Measurements from ENCODE around the gene AFAP1L1.

The AFAP1L1 gene

DNA sequence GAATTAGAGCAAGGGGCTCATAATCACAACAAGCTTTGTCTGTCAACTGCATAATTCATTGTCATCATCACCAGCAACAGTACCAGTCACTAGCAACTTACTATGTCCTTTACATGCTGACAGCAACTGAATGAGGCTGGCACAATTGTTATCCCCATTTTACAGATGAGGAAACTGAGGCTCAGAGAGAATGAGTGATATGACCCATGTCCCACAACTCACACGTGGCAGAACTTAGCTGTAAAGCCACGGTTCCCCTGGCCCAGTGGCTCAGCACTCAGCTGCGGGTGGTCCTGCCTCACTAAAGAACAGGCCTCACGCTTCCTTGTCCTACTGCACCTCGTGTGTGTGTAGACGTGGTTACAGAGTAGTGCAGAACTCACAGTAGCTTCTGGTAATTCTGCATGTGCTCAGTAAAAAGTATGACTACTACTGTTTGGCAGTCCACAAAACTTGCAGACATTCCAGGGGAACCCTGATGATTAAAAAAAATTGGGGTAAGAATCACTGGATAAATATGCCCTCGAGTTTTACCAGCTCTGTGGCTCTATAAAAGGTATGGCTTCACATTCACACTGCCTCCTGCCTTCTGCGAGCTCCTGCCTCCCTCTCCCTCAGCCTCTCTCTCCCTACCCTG lies 30.2 kb downstream of the AFAP1L1 start:
- WGBS, 2 experiments (ENCODE audit: insufficient coverage in 2 of 2) = 88 to 95% methylated on average over 6 to 8 of the region's 8 CpGs
- H3K4me3 ChIP-seq (ENCODE audit: extremely low read depth, insufficient read depth, low read length, poor library complexity, severe bottlenecking) = no peak overlapping the region
- H3K27ac ChIP-seq (ENCODE audit: low read depth, low read length, severe bottlenecking) = no peak overlapping the region
- no peaks in the 10 kb centered on the region for H3K9me3 ChIP-seq (ENCODE audit: control insufficient read depth, low read length)
- H3K4me1 ChIP-seq (ENCODE audit: control insufficient read depth, insufficient read depth, low read length, poor library complexity, severe bottlenecking) = peaks cover 6% of the 10 kb centered on the region
- H3K36me3 ChIP-seq (ENCODE audit: control insufficient read depth, insufficient read depth, low read length) = peaks cover 19% of the 10 kb centered on the region

DNA sequence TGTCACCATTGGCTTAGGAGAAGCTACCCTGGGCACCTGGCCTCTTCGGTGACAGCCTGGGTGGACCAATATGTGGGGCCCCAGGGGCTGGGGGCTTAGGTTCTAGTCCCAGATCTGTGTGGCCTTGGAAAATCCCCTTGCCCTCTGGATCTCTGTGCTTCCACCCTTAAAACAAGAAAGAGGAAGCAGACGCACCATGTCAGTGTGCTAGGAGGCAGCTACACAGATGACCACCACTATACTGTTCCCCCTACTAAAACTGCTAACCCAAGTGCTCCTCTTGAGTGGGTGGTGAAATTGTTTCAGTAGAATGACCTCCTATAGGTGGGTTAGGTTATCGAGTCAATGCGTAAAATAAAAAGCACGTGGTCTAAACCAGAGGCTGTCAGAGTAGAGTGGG lies 31.0 kb downstream of the AFAP1L1 start:
- 75 to 100% methylated on average over 1 of the region's 5 CpGs for WGBS, 2 experiments (ENCODE audit: insufficient coverage in 2 of 2)
- Histone ChIP-seq H3K4me3 (ENCODE audit: extremely low read depth, insufficient read depth, low read length, poor library complexity, severe bottlenecking) (no peak overlapping the region), H3K4me1 (ENCODE audit: control insufficient read depth, insufficient read depth, low read length, poor library complexity, severe bottlenecking) (peaks cover 6% of the 10 kb centered on the region), H3K36me3 (ENCODE audit: control insufficient read depth, insufficient read depth, low read length) (peaks cover 19% of the 10 kb centered on the region), H3K27ac (ENCODE audit: low read depth, low read length, severe bottlenecking) (no peak overlapping the region), H3K9me3 (ENCODE audit: control insufficient read depth, low read length) (no peaks in the 10 kb centered on the region)

DNA sequence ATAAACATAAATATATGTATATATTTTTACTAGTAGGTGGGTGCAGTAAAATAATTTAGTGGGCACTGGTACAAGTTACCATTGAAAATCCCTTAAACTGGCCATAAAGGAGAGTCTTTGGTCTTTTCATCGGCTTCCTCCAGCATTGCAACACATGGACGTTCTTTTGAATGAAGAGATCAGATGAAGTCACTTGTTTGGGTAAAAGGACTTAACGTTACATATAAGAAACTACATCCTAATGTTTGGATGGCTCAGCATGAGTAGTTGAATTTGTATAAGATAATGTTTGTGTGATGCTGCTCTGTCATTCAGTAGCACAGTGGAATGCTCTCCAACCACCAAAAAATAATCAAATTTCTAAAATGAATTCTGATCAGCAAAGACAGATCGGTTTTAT lies 31.6 kb downstream of the AFAP1L1 start:
- peaks cover 6% of the 10 kb centered on the region for H3K4me1 ChIP-seq (ENCODE audit: control insufficient read depth, insufficient read depth, low read length, poor library complexity, severe bottlenecking)
- no peak overlapping the region for H3K27ac ChIP-seq (ENCODE audit: low read depth, low read length, severe bottlenecking)
- no peaks in the 10 kb centered on the region for H3K9me3 ChIP-seq (ENCODE audit: control insufficient read depth, low read length)
- peaks cover 19% of the 10 kb centered on the region for H3K36me3 ChIP-seq (ENCODE audit: control insufficient read depth, insufficient read depth, low read length)
- 80% methylated on average over 1 of the region's 4 CpGs; no CpG with 5 or more reads in 1 of the 2 experiments for WGBS, 2 experiments (ENCODE audit: insufficient coverage in 2 of 2)
- no peak overlapping the region for H3K4me3 ChIP-seq (ENCODE audit: extremely low read depth, insufficient read depth, low read length, poor library complexity, severe bottlenecking)

DNA sequence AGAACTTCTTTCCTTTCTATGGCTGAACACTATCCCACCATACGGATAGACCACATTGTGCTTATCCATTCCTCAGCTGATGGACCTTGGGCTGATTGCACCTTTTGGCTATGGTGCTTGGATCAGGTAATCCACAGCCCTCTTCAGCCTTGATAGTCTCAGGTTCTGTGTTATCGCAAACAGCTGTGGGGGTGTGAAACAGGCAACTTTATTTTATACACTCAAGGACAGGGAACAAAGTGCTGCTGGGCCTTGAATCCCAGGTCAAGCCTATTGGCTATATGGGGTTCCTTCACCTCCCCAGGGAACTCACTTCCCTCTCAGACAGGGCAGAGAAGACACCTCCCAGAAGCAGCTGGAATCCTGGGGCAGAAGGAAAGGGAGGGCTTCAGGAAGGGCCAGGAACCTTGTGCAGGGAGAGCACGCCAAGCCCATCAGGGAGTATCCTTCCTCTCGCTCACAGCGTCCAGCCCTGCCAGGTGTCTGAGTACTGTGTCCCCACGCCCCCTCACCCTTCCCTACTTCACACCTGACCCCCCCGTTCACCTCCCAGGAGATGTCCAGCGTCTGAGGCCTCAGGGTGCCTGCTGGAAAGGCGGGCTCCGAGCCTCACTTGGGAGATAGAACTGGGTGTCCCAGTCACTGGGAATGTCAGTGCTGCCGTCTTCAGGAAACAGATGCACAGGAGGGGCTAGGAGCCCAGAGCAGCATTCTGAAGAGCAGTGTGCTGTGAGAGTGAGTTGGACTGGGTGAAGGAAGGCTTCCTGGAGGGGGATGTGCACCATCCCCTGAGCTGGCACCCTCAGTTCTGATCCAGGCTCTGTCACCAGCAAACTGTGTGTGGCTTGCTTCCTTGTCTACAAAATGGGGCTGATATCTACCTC lies 32.8 kb downstream of the AFAP1L1 start:
- H3K4me1 ChIP-seq (ENCODE audit: control insufficient read depth, insufficient read depth, low read length, poor library complexity, severe bottlenecking) = peaks cover 2% of the 10 kb centered on the region
- H3K9me3 ChIP-seq (ENCODE audit: control insufficient read depth, low read length) = no peaks in the 10 kb centered on the region
- no peak overlapping the region for H3K27ac ChIP-seq (ENCODE audit: low read depth, low read length, severe bottlenecking)
- 90 to 95% methylated on average over 2 to 8 of the region's 11 CpGs for WGBS, 2 experiments (ENCODE audit: insufficient coverage in 2 of 2)
- no peak overlapping the region for H3K4me3 ChIP-seq (ENCODE audit: extremely low read depth, insufficient read depth, low read length, poor library complexity, severe bottlenecking)
- H3K36me3 ChIP-seq (ENCODE audit: control insufficient read depth, insufficient read depth, low read length) = peaks cover 19% of the 10 kb centered on the region

DNA sequence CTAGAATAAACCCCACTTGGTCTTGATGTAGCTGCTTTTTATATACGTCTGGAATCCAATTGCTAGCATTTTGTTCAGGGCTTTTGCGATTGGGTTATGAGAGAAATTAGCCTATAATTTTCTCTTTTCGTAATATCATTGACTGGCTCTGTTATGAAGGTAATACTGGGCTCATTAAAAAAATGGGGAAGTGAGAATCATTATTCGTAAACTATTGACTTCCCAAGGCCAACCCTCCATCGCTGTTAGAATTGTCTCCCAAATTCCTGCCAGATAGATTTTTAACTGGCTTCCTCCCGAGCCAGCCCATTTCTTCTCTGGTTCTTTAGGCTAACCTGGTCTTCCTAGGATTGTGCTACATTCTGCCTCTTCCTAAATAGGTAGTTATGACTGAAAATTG lies 37.7 kb downstream of the AFAP1L1 start:
- peaks cover 9% of the 10 kb centered on the region for H3K4me1 ChIP-seq (ENCODE audit: control insufficient read depth, insufficient read depth, low read length, poor library complexity, severe bottlenecking)
- peaks cover 22% of the 10 kb centered on the region for H3K36me3 ChIP-seq (ENCODE audit: control insufficient read depth, insufficient read depth, low read length)
- no peak overlapping the region for H3K4me3 ChIP-seq (ENCODE audit: extremely low read depth, insufficient read depth, low read length, poor library complexity, severe bottlenecking)
- H3K9me3 ChIP-seq (ENCODE audit: control insufficient read depth, low read length) = no peaks in the 10 kb centered on the region
- WGBS, 2 experiments (ENCODE audit: insufficient coverage in 2 of 2) = 91% methylated on average over 5 of the region's 6 CpGs; no CpG with 5 or more reads in 1 of the 2 experiments
- no peak overlapping the region for H3K27ac ChIP-seq (ENCODE audit: low read depth, low read length, severe bottlenecking)

DNA sequence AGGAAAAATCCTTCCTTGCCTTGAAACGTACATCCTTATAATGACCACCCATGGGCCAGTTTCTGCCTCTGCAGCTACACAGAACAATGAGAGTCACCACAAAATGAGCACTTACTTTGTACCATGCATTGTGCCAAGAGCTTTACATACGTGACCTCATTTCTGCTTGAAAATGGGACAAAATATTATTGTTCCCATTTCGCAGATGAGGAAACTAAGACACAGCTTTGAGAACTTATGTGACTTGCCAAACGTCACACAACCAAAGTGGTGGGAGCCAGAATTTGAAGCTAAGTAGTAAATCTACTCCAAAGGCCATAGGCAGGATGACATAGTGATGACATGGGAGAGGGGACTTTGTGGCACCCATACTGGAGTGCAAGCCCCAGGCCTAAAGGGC lies 38.8 kb downstream of the AFAP1L1 start:
- Histone ChIP-seq H3K9me3 (ENCODE audit: control insufficient read depth, low read length) (no peaks in the 10 kb centered on the region), H3K27ac (ENCODE audit: low read depth, low read length, severe bottlenecking) (no peak overlapping the region), H3K4me3 (ENCODE audit: extremely low read depth, insufficient read depth, low read length, poor library complexity, severe bottlenecking) (no peak overlapping the region), H3K4me1 (ENCODE audit: control insufficient read depth, insufficient read depth, low read length, poor library complexity, severe bottlenecking) (peaks cover 9% of the 10 kb centered on the region), H3K36me3 (ENCODE audit: control insufficient read depth, insufficient read depth, low read length) (peaks cover 21% of the 10 kb centered on the region)
- 94 to 97% methylated on average over 4 of the region's 4 CpGs for WGBS, 2 experiments (ENCODE audit: insufficient coverage in 2 of 2)

DNA sequence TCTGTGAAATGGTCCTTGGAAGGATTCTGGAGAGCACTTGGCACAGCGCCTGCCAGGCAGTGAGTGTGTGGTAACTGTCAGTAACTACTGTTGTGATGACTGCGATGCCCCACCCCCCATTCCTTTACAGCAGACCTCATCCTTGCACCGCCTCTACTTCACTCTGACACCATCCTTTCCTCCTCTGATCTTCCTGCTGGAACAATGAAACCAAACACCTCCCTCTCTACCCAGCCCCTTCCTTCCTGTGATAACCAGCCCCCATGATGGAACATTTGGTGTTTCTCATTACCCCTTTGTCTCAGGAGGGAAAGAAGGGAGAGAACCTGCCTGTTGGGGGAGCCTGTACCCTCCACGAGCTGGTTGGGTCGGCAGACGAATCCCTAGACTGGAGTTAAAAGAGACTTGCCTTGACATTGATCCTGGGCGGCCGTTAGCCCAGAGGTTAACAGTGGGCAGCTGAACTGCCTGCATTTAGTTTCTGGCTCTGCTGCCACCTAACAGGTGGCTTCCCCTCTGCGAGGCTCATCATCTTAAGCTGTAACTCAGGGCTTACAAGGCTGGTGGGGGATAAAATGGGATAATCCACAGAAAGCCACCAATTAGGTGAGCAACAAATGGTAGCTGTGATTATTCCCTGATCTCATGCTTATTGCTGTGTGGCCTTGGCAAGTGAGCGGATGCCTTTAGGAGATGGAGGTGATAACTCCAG lies 39.4 kb downstream of the AFAP1L1 start:
- Histone ChIP-seq H3K4me1 (ENCODE audit: control insufficient read depth, insufficient read depth, low read length, poor library complexity, severe bottlenecking) (peaks cover 9% of the 10 kb centered on the region), H3K27ac (ENCODE audit: low read depth, low read length, severe bottlenecking) (peak overlapping the region; percentile 23), H3K4me3 (ENCODE audit: extremely low read depth, insufficient read depth, low read length, poor library complexity, severe bottlenecking) (no peak overlapping the region), H3K36me3 (ENCODE audit: control insufficient read depth, insufficient read depth, low read length) (peaks cover 19% of the 10 kb centered on the region), H3K9me3 (ENCODE audit: control insufficient read depth, low read length) (no peaks in the 10 kb centered on the region)
- WGBS, 2 experiments (ENCODE audit: insufficient coverage in 2 of 2) = 54 to 63% methylated on average over 7 of the region's 10 CpGs

DNA sequence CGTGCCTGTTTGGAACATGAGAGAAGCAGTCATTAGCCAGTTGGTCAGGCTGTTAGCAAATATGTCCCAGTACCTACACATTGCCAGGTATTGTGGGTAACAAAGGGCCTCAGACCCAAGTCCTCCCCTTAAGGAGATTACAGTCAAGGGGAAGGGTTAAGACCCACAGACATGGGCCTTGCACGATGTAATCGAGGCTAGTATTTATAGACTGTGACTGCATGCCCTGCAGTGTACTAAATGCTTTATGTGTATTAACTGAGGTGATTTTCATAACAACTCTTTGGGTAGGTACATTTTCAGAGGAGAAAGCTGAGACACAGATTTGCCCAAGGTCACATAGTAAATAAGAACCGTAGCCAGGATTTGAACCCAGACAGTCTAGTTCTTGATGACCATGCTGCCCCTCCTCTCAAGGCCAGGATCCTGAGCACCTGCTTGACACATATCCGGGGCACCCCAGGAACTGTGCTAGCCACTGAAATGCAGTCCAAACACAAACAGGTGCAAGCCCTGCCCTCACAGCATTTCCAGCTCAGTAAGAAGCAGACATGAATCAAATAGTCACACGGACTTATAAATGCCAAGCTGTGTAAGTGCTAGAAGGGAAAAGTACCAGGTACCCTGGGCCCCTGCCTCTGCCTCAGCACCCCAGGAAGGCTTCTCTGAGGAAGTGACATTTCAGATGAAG lies 41.6 kb downstream of the AFAP1L1 start:
- no peak overlapping the region for H3K27ac ChIP-seq (ENCODE audit: low read depth, low read length, severe bottlenecking)
- WGBS, 2 experiments (ENCODE audit: insufficient coverage in 2 of 2) = 93 to 96% methylated on average over 5 of the region's 6 CpGs

DNA sequence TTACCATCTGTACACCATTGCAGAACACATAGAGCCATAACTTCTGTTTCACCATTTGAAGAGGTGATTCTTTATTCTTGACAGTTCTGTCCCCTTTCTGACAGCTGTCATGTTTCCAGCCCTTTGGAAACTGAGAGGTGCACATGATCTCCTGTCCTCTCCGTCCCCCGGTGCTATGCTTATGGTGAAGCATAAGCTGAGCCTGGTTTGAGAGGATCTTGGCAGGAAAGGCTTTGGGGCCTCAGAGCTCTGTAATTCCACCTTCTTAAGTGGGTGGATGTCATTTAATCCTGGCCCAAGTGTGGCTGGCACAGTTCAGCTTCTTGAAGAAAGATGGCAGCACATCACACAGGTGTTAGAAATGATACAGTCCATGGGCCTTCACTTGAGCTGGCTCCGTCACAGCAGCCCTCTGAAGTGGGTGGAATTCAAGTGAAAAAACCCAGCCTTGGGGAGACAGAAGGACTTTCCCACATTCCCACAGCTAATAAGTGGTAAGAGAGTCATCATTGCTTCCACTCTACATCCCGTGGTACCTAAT lies 43.0 kb downstream of the AFAP1L1 start:
- H3K27ac ChIP-seq (ENCODE audit: low read depth, low read length, severe bottlenecking) = no peak overlapping the region
- H3K4me1 ChIP-seq (ENCODE audit: control insufficient read depth, insufficient read depth, low read length, poor library complexity, severe bottlenecking) = peaks cover 9% of the 10 kb centered on the region
- 88 to 93% methylated on average over 2 to 3 of the region's 4 CpGs for WGBS, 2 experiments (ENCODE audit: insufficient coverage in 2 of 2)
- no peak overlapping the region for H3K4me3 ChIP-seq (ENCODE audit: extremely low read depth, insufficient read depth, low read length, poor library complexity, severe bottlenecking)
- peaks cover 19% of the 10 kb centered on the region for H3K36me3 ChIP-seq (ENCODE audit: control insufficient read depth, insufficient read depth, low read length)
- H3K9me3 ChIP-seq (ENCODE audit: control insufficient read depth, low read length) = no peaks in the 10 kb centered on the region

More for the DNA sequence above, 41.6 kb downstream of the AFAP1L1 start:
- no peaks in the 10 kb centered on the region for H3K9me3 ChIP-seq (ENCODE audit: control insufficient read depth, low read length)
- peaks cover 15% of the 10 kb centered on the region for H3K36me3 ChIP-seq (ENCODE audit: control insufficient read depth, insufficient read depth, low read length)
- peaks cover 9% of the 10 kb centered on the region for H3K4me1 ChIP-seq (ENCODE audit: control insufficient read depth, insufficient read depth, low read length, poor library complexity, severe bottlenecking)
- no peak overlapping the region for H3K4me3 ChIP-seq (ENCODE audit: extremely low read depth, insufficient read depth, low read length, poor library complexity, severe bottlenecking)

DNA sequence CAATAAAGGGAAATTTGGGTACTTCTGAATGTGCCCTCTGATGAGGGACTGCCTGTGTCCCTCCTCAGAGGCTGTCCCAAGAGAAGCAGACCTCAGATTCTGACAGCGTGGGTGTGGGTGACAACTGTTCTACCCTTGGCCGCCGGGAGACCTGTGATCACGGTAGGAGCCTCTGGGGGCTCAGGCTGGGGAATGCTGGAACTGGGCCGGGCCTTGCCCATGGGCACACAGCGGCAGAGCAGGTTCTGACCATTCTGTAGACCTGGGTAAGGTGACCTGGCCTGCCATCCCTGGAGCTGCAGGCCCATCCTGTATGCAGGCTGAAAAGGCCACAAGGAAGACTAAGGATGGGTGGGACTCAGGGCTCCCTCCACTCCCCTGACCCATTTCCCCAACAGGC lies 44.1 kb downstream of the AFAP1L1 start:
- Histone ChIP-seq H3K9me3 (ENCODE audit: control insufficient read depth, low read length) (no peaks in the 10 kb centered on the region), H3K4me1 (ENCODE audit: control insufficient read depth, insufficient read depth, low read length, poor library complexity, severe bottlenecking) (peaks cover 13% of the 10 kb centered on the region), H3K27ac (ENCODE audit: low read depth, low read length, severe bottlenecking) (no peak overlapping the region), H3K36me3 (ENCODE audit: control insufficient read depth, insufficient read depth, low read length) (peaks cover 23% of the 10 kb centered on the region), H3K4me3 (ENCODE audit: extremely low read depth, insufficient read depth, low read length, poor library complexity, severe bottlenecking) (no peak overlapping the region)
- WGBS, 2 experiments (ENCODE audit: insufficient coverage in 2 of 2) = 90% methylated on average over 6 of the region's 6 CpGs
